Head of caudate nucleus (tissue), 42 donors: ENCODE data around the gene CYP26B1.

Experiments
- DNase-seq, 42 donors: peaks; one replicate each; pipeline versions ENCODE4 v3.0.0 to v3.0.0-alpha.2; 2020 to 2021; ENCODE audit warnings: mixed read lengths in 7 of 42
- intact Hi-C: fragments of 100-400 bp; cut with DNase I; formaldehyde crosslinking; loops from one replicate; pipeline ENCODE4 v1.15.0; 2022

Gene CYP26B1

DNA sequence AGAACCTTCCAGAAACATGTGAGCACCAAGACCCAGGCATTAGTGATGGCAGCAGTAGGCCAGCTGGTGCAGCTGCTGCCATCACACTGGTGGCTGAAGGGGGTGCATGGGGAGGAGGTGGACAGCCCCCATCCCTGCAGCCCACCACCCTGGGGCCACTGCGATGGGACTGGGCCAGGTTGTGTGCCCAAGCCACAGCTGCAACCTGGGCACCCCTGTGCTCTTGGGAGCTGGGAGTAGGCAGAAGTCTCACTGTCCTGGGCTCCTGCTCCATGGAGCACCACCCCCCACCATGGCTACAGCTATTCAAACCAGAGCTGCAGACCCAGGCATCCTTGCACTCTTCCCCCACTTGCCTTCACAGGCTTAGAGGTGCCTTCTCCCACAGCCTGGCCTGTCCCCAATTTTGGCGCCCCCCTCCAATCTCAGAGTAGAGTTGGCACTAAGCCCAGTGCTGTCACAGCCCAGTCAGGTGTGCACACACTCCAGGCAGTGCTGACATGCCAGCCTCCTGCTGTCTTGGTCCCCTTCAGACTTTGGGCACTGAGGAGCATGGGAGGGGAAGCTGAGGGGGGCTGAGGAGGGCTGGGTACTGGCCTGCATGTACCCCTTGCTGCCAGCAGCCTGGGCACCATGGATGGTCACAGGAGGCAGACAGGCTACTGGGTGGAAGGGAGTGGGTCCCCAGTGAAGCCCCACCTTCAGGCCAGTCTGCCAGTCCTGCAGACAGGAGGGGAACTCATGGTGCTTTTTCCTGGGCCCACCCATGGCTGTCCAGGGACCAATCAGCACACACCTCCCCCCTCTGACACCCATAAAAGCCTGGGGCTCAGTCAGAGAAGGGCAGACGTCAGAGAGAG lies 67.1 kb downstream of the CYP26B1 start:
- DNase-seq: peak in 1 of 42 donors; percentile 30
- intact Hi-C loops: no loop called here
